Hindlimb muscle (tissue), 1 donor: ENCODE data around the gene SRCAP. TPM values are rescaled to one million over a fixed set of nuclear protein-coding genes. Genes with fewer than 3 reads are reported as not detected.

ENCODE experiments used
- DNase-seq: peaks from one replicate; pipeline ENCODE4 v3.0.0-alpha.2; 2013
- polyA plus RNA-seq: library from polyadenylated mRNA; unstranded; fragments of 120-200 nt; gene quantifications from one replicate; pipeline ENCODE4 v1.2.1, GENCODE V29; 2013; ENCODE audit not compliant: insufficient read length

SRCAP gene
- 36.1 TPM for polyA plus RNA-seq

DNA sequence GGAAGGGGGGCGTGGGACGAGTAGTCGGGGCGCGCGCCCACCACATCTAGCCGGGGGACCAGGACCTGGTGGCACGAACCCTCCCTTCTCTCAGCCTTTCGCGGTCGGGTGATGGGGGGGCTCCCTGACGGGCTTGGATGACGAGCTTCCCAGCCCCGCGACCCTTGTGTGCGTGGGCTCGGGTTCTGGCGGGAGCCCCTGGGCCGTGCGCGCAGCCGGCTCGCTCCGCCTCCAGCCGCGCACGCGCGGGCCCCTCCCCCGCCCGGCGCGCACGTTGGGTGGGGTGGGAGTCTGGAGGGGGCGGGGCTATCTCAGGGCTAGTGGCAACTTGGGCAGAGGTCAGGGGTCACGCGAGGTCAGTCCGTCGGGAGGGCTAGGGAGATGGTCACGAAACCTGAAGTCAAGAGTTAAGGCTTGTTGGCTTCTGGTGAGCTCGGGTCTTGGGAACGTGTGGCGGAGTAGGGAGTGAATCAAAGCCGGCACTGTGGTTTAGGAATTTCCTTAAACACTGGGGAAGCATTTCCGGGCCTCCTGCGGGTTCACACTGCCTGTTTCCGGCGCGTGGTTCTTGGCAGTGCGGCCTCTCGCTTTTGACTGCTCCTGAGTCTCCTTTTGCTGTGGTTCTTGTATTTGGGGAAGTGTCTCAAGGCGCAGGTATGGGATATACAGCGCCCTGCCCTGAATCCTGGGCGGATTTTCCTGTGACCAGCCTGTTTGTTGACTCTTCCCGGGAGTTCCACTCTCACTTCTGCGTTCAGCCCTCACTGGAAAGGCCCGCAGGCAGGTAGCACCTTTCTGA, at the start of gene SRCAP:
Gene SRCAP (plus strand): TSS at position 356 of the 799 bp plus-strand sequence. CDS start 1,654 bp downstream, outside the sequence.
- DNase-seq: peak; percentile 86

DNA sequence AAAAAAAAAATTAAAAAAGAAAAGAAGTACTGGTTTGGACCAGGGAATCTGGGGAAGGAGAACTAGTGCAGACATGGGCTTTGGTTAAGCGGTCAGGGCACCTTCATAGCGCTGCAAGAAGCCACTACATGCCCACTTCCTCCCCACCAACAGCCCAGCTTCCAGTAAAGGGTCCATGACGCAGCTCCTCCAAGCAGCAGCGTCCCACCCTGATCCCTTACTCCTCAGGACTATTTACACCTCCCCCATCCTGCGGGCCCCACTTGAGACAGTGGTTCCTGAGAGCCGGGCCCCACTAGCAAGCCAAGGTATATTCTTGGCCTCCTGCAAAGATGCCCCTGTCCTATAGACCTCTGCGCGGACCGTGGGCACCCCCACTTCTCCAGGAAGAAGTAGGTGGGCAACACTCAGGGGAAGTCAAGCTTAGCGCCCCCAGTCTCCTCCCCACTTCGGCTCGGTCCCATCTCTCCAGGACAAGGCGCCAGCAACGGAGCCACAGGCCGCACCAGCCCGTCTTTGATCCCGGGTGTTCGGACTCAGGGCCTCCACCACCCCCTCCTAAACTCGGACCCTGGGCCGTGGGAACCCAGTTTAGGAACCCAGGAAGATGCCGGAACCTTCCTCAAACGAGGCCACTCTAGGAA, 49.1 kb upstream of the SRCAP start:
- DNase-seq: no peak

DNA sequence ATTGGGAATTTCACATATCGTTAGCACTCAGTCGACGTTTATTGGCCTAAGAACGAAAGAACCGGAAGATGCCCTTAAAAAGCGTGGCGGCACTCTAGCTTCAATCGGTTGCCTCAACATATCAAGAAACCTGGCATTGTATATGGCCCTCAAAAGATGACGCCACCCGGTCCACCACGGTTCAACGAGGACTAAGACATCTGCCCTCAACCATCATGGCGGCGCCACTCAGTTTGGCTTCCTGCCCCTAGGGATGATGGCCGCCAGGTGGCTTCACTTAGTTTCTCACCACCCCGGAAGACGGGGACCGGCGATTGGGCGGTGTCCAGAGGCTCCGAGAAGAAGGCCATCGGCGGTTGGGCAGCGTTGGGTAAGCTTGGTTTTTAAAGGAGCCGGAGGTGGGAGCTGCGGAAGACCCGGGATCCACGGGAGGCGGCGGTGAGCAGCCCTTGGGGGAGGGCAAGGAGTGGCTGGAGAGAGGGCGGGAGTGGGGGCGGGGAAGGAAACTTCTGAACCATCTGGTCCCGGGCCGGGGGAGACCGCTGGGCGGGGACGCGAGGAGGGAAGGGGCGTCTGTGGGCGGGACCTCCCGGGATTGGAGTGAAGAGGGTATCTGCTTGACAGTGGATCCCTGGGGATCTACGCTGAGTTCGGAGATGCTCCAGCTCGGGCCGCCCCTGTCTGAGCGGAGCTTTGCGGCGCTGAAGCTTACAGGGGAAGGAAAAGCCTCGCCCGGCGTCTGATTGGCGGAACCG, 48.4 kb upstream of the SRCAP start, which contains the start of gene PRR14:
Gene PRR14 (plus strand): TSS at position 592 of the 755 bp plus-strand sequence. CDS start 686 bp downstream, outside the sequence.
- peak; percentile 99 for DNase-seq

DNA sequence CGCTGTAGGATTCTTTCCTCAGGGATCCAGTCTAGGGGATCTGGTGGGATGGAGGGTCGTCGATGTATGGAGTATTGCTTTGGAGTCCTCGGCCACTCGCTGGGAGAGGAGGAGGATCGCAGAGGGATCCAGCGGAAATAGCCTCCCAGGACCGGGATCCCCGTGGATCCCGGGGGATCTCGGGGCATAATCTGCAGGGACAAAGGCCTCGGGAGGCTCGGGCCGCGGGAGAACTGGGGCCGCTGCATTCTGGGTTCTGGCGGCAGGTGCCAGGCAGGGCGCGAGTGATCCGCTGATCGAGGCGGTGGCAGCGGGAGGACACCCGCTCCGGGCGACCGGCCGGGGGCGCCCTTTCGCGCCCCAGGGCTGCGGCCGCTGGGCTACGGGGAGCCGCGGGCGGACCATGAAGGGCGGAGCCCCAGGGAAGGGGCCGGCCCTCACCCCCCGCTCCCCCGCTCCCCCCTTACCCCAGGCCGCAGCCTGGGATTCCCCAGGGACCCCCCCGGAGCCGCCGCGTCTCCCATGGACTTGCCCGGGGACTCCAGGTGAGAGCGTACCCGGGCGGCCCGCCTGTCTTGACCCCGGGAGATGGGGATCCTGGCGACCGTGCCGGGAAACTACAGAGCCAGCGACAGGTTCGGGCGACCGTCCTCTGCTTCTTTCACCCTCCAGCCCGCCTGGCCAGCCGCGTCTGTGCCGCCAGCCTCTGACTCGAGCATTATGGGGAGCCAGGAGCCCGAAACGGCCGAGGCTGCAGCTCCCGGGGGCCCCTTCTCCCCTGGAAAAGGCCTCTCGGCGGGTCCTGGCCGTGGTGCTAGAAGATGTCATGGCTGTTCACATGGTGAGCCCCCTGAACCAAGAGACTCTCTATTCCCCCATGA, 47.6 kb upstream of the SRCAP start:
- DNase-seq: peak; percentile 45

DNA sequence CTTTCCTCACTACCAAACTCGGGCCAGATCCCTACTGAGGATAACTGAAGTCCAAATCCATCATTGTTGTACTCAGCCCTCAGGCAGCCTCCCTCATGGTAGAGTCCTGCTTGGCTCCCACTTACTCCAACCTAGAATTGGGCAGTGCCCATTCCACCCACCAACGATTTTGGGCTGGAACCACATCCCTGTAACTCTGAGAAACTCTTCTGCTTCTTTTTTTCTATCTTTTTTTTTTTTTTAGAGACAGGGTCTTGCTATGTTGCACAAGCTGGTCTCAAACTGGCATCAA, 47.0 kb upstream of the SRCAP start:
- no peak for DNase-seq

DNA sequence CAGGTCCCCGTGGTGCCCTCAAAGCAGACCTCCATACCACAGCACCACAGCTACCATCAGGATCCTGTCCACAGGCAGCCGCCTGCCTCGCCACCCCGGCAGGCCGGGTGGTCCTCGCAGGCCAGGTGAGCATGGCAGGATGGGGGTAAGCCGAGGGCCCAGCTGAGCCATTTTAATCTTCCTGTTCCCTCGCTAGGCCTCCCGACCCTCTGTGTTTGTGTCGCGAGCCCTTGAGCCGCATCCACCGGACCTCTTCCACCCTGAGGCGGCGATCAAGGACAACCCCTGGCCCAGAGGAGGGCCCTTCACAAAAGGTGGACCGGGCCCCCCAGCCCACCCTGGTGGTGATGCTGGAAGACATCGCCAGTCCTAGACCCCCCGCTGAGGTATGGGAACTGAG, 46.3 kb upstream of the SRCAP start:
- no peak for DNase-seq

DNA sequence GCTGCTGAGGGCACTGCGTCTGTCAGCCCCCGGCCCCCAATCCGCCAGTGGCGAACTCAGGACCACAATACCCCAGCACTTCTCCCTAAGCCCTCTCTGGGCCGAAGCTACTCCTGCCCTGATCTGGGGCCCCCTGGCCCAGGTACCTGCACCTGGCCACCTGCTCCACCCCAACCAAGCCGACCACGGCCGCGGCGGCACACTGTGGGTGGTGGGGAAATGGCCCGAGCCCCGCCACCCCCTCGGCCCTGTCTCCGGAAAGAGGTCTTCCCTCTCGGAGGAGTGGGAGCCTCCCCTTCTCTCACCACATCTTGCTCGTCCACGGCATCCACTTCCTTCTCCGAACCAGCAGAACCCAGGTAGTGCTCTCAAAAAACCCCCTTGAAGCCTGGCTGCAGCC, 44.1 kb upstream of the SRCAP start:
- no peak for DNase-seq

DNA sequence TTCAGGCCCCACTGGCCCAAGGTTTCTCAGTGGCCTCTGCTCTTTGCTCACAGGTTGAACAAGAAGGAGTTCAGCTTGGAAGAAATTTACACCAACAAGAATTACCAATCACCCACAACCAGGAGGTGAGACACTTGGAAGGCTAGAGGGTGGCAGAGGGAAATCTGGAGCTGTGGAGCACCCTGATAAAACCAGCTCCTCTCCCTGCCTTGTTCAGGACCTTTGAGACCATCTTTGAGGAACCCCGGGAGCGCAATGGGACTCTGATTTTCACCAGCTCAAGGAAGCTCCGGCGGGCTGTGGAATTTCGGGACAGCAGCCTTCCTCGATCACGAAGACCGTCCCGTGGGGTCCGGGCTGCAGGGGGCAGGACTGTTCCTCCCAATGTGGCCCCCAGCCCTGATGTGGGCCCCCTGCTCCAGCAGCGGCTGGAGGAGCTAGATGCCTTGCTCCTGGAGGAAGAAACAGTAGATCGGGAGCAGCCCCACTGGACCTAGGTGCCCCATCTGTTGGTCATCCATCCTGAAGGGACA, 43.1 kb upstream of the SRCAP start:
- no peak for DNase-seq

DNA sequence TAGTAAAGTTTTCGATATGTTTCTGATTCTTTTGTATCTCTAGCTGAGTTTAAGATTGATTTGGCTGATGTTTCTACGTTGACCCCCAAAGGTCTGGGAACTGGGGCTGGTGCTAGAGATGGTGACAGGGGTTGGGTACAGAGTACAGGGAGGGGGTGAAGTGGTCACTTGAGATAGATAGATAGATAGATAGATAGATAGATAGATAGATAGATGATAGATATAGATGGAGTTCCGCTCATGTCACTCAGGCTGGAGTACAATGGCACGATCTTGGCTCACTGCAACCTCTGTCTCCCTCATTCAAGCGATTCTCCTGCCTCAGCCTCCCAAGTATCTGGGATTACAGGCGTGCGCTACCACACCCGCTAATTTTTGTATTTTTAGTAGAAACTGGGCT, 42.6 kb upstream of the SRCAP start:
- no peak for DNase-seq

DNA sequence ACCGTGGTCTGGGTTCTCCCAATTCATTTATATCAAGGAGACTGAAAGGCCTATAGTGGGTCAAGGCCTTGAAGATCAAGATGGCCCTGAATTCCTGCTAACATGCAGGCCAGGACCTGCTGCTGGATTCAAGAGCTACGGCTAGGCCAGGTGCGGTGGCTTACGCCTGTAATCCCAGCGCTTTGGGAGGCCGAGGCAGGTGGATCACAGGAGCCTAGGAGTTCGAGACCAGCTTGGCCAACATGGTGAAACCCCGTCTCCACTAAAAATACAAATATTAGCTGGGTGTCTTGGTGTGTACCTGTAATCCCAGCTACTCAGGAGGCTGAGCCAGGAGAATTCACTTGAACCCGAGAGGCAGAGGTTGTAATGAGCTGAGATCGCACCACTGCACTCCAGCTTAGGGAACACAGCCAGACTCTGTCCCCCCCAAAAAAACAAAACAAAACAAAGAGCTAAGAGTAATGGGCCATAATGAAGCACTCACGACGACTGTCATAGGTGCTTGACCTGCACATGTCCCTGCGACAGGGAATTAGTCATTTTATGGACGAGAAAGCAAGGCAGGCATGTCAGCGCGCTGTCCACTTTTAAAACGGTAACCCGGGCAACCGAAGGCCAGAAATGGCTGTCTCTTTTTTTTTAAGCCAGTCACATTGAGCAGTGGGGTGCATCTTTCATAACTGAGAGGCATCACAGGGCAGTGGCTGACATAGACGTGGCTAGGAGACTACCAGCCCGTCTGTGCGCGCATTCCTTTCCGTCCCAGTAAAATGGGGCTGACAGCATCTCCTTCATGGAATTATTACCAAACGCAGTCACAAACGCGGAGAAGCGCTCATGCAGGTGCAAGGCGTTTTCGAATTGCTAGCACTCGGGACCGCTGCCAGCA, 41.8 kb upstream of the SRCAP start:
- DNase-seq: no peak

DNA sequence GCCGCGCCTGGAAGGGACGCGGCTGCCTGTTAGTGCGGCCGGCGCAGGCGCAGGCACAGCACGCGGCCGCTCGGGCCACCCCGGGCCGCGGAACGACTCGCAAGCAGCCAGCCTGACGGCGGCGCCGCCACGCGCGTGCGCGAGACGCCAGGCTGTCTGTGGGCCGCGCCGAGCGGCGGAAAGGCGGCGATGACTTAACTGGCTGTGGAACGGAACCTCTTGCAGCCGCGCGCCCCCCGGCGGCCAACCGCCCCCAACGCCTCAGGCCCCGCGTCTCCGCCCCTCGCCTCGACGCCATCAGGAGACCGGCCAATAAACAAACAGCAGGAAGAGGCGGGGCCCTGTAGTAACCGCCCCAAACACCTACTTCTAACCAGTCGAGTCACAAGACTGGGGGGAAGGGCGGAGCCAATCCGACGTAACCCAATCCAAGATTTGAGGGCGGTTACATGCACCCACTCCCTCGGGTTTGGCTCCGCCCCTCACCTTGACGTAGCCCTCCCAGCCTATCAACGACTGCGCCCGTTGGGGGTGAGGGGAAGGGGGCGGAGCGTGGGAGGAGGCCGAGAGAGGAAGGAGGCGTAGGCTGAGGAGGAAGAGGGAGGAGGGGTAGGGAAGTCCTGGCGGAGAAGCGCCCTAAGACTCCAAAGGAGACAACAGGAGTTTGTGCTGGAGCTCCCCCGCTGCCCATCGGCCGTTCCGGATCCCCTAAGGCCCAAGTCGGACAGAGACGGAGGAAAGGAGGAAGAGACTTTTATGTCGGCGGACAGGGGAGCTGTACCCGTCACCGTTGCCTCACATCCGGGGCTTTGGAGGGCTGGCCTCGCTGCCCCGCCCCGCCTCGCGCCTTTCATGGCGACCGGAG, 40.9 kb upstream of the SRCAP start, which contains the start of gene FBRS:
Gene FBRS (plus strand): TSS at position 566 of the 865 bp plus-strand sequence. CDS start 1,088 bp downstream, outside the sequence.
- DNase-seq: peak; percentile 100

DNA sequence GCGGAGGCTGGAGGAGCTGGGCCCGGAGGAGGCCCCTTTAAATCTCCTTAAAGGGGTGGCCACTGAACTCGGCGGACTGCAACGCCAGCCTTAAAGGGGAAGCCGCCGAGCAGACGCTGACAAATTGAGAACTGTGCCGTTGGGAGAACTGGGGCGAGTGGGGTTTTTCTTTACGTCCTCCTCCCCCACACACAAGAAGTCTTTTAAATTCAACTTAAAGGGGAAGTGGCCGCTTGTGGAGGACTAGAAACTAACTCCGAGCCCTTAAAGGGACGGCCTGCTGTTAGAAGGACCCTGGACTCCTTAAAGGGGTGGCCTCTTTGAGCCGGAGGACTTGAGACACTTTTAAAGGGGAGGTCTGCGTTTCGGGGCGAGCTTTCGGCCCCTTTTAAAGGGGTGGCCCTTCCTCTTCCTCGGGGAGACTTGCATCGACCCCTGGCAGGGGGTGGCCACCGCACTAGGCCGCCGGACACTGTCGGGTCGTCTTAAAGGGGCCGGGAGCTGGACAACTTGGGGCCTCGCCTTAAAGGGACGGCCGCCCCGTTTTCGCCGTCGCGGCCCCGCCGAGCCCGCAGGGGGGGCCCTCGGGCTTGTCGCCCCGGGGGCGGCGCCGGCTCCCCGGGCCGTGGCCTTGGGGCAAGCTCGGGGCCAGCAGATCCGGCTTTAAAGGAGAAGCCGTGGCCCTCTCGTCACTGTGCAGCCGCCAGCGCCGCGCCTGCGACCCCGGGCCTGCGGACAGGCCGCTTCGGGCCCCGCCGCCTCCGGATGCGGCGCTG, 40.1 kb upstream of the SRCAP start:
- DNase-seq: peak; percentile 91

DNA sequence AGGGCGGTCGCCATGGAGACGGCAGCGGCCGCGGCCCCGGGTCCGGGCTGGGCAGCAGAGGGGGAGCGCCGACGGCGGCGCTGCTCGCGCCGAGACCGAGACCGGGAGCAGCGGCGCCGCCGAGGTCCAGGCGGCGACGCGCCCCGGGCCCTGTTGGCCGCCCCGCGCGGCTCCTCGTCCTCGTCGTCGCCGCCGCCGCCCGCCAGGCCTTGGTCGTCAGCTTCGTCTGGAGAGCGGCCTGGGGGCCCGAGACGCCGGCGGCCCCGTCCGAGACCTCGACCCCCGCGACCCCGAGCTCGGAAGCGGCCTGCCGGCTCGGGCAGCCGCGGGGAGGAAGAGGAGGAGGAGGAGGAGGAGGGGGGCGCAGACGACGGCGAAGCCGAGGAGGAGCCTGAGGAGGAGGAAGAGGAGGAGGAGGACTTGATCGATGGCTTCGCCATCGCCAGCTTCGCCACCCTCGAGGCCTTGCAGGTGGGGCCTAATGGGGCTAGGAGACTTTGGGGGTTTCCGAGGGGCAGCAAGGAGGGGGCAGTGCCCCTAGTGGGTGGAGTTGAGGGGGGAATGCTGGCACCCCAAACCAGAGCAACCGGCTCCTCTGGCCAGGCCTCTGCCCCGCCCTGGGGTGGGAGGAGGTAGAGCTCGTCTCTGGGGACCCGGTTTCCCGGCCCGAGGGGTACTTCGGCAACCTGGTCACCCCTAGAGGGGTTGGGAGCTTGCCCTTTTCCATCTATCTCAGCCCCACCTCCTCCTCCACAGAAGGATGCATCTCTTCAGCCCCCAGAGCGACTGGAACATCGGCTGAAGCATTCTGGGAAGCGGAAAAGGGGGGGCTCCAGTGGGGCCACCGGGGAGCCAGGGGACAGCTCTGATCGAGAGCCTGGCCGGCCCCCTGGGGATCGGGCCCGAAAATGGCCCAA, 39.2 kb upstream of the SRCAP start:
- no peak for DNase-seq

DNA sequence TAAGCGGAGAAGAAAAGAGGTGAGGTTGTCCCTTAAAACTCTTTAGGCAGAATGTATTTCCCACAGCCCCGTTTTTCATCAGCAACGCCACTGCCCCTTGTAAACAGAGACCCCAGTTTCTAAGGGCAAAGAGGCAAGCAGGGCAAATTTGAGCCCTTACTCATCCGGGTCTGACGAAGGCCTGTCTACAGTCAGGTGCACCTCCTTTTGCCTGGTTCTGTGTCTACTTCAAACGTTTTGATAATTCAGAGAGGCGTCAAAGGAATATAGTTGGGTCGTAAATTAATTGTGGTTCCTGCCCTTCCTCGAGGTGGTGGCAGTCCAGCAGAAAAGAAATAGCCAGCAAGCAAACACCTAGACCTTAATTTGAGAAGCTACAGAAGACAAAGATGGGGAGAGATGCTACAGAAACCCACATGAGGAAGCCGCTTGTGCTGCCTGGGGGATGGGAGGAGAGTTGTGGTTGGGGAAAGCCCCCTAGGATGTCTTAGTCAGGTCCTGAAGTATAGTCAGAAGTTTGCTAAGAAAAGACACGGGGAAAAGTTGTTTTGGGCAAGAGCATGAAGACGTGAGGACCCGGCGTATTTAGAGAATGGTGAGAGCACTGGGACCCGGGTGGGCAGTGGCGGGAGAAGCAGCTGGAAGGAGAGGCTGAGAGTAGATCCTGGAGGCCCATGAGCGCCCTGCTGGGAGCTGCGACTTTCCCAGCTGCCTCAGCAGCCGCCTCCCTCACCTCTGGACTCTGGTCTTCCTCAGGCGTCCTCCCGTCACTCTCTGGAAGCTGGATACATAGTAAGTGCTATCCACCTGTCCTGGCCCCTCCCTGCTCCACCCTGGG, 38.3 kb upstream of the SRCAP start:
- no peak for DNase-seq

DNA sequence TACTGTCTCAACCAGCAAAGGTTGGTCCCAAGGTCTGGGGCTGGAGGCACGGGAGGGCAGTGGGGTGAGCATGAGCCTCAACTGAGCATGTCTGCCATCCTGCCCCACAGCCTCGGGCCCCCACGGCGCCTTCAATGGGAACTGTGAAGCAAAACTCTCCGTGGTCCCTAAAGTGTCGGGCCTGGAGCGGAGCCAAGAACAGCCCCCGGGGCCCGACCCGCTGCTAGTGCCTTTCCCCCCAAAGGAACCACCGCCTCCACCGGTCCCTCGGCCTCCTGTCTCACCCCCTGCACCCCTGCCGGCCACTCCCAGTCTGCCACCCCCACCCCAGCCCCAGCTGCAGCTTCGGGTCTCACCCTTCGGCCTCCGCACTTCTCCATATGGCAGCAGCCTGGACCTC, 36.5 kb upstream of the SRCAP start:
- DNase-seq: no peak

DNA sequence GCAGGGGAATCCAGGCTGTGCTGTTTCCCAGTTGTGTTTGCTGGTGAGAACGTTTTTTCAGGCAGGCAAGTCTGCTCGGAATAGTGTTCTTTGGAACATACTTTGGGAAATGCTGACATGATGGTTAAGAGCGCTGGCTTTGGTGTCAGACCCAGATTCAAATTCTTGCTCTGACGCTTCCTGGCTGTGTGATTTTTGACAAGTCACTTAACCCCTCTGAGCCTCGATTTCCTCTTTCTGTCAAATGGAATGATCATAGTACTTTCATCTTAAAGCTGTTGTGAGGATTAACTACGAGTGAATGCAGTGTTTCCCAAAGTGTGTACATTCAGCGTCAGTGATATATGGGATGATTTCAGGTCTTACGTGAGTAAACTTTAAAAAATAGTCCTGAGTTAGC, 35.9 kb upstream of the SRCAP start:
- DNase-seq: no peak

DNA sequence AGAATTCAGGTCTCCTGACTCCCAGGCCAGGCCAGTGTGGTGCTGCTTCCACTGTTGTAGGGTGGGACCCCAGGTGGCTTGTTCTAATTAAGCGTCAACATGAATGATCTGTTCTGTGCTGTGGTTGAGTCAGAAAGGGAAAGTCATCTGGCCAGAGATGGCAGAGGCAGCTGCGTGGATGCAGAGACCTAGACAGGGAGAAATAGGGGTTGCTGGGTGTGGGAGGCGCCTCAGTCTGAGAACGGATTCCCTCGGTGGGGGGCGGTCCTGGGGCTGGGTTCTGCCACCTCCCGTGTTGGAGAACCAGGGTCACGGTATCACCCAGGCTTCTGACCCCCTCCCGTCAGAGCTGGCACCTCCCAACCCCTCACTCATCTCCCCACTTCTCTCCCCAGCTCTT, 35.2 kb upstream of the SRCAP start:
- DNase-seq: no peak
